Testis (tissue), 3 donors: ENCODE results near the gene NUDT2. TPM values are rescaled to one million over a fixed set of nuclear protein-coding genes. Genes with fewer than 3 reads are reported as not detected.

ENCODE experiments used
- DNase-seq: peaks from one replicate; pipeline ENCODE4 v3.0.0-alpha.2; 2019
- H3K27ac ChIP-seq, 2 donors: fragments of 200-600 bp; sonication (generic); one replicate each; pipeline ENCODE4 v1.5.1; 2019
- H3K27me3 ChIP-seq: fragments of 200-600 bp; sonication (generic); one replicate; pipeline ENCODE4 v1.5.1; 2019
- H3K36me3 ChIP-seq: fragments of 200-600 bp; sonication (generic); one replicate; pipeline ENCODE4 v1.5.1; 2017; ENCODE audit warnings: low read depth; ENCODE audit errors: missing control alignments
- H3K4me1 ChIP-seq: fragments of 200-600 bp; sonication (generic); one replicate; pipeline ENCODE4 v1.5.1; 2019
- H3K4me3 ChIP-seq, 2 donors: fragments of 200-600 bp; sonication (generic); one replicate each; pipeline ENCODE4 v1.5.1; 2017 to 2019
- H3K9me3 ChIP-seq: fragments of 200-600 bp; sonication (generic); one replicate; pipeline ENCODE4 v1.5.1; 2017
- CTCF ChIP-seq, 3 experiments: fragments of 450-650 bp in 2 of 3; fragments of 200-600 bp in 1 of 3; sonication (generic) in 1 of 3; IDR thresholded peaks; one replicate each; pipeline ENCODE4 v1.5.1; 2016 to 2019; ENCODE audit warnings: antibody characterized with exemption in 3 of 3, mild to moderate bottlenecking in 2 of 3, moderate library complexity in 1 of 3
- POLR2A ChIP-seq: fragments of 450-650 bp; IDR thresholded peaks from one replicate; pipeline ENCODE4 v1.6.1; 2017; ENCODE audit warnings: antibody characterized with exemption, mild to moderate bottlenecking, moderate library complexity
- WGBS, 2 donors: methylation state at CpG; one replicate each; pipeline ENCODE4 v1.1.5; 2018; 5-methylcytosine and 5-hydroxymethylcytosine counted together
- intact Hi-C: fragments of 100-400 bp; cut with DNase I; formaldehyde crosslinking; loops from one replicate; pipeline ENCODE4 v1.15.1; 2023; ENCODE audit warnings: low total_unique reads
- polyA plus RNA-seq: library from polyadenylated mRNA; stranded (reverse); fragments of 350-450 nt; fragmentation: Illumina TruSeq; extraction: RNeasy Lipid Tissue Mini Kit (QIAGEN cat#74804); gene quantifications from one replicate; pipeline ENCODE4 v1.2.3, GENCODE V29; 2014; ENCODE audit warnings: low read depth, low replicate concordance; ENCODE audit not compliant: insufficient read depth
- total RNA-seq, 2 donors: library from RNA; depleted of rRNA; stranded (reverse); fragments of >200 nt; gene quantifications; one replicate each; pipeline ENCODE4 v1.2.3, GENCODE V29; 2016

Gene NUDT2
- total and polyA plus RNA-seq, 3 donors from 2014 or later = 16.7 to 21.1 (median 20.9) TPM

- TF ChIP-seq CTCF (IDR thresholded peaks at IDR 0.05) = no peak
- no peak for TF ChIP-seq POLR2A
- WGBS, 2 donors = 64 to 71% methylated on average over 2 of the region's 2 CpGs
- Histone ChIP-seq H3K36me3 (no peaks in the 10 kb centered on the region), H3K27me3 (no peaks in the 10 kb centered on the region), H3K27ac (no peak overlapping the region), H3K9me3 (no peaks in the 10 kb centered on the region), H3K4me3 (no peak overlapping the region), H3K4me1 (no peaks in the 10 kb centered on the region)
- intact Hi-C loops = no loop called here
- no peak for DNase-seq
These were observed 11.9 kb upstream of the NUDT2 start for GRCh38 chr9:34317436-34317835.

- Histone ChIP-seq H3K36me3 (no peaks in the 10 kb centered on the region), H3K27ac (no peak overlapping the region), H3K4me1 (no peaks in the 10 kb centered on the region), H3K4me3 (no peak overlapping the region), H3K27me3 (no peaks in the 10 kb centered on the region), H3K9me3 (no peaks in the 10 kb centered on the region)
- 94% methylated on average over 40 to 44 of the region's 44 CpGs for whole genome bisulfite sequencing, 2 donors
- intact Hi-C loops = no loop called here
- DNase-seq = no peak
- TF ChIP-seq POLR2A (no peak), CTCF (IDR thresholded peaks at IDR 0.05) (no peak)
These were observed 11.1 kb upstream of the NUDT2 start for GRCh38 chr9:34318163-34318790.

- Histone ChIP-seq H3K9me3 (no peaks in the 10 kb centered on the region), H3K4me1 (no peaks in the 10 kb centered on the region), H3K4me3 (no peak overlapping the region), H3K27ac (no peak overlapping the region), H3K36me3 (no peaks in the 10 kb centered on the region), H3K27me3 (no peaks in the 10 kb centered on the region)
- intact Hi-C loops = no loop called here
- TF ChIP-seq CTCF (IDR thresholded peaks at IDR 0.05) (no peak), POLR2A (no peak)
- WGBS, 2 donors = 91 to 99% methylated on average over 7 of the region's 7 CpGs
- DNase-seq = no peak
These were observed 7.9 kb upstream of the NUDT2 start for GRCh38 chr9:34321451-34321850.

GRCh38 chr9:34322899-34323591 lies 6.3 kb upstream of the NUDT2 start:
- Histone ChIP-seq H3K27me3 (no peaks in the 10 kb centered on the region), H3K4me1 (peaks cover 2% of the 10 kb centered on the region), H3K36me3 (no peaks in the 10 kb centered on the region), H3K9me3 (no peaks in the 10 kb centered on the region), H3K4me3 (no peak overlapping the region), H3K27ac (no peak overlapping the region)
- no peak for DNase-seq
- 67 to 70% methylated on average over 2 of the region's 2 CpGs for WGBS, 2 donors
- intact Hi-C loops = no loop called here
- TF ChIP-seq POLR2A (no peak), CTCF (IDR thresholded peaks at IDR 0.05) (no peak)

GRCh38 chr9:34326690-34327089 lies 2.7 kb upstream of the NUDT2 start:
- no peak overlapping the region for H3K27ac ChIP-seq
- no peak overlapping the region for H3K4me3 ChIP-seq
- no peak for DNase-seq
- H3K27me3 ChIP-seq = no peaks in the 10 kb centered on the region
- no peaks in the 10 kb centered on the region for H3K36me3 ChIP-seq
- TF ChIP-seq CTCF (IDR thresholded peaks at IDR 0.05) (no peak), POLR2A (no peak)
- no peaks in the 10 kb centered on the region for H3K9me3 ChIP-seq
- 65 to 79% methylated on average over 1 of the region's 1 CpG for WGBS, 2 donors
- intact Hi-C loops = no loop called here
- peaks cover 8% of the 10 kb centered on the region for H3K4me1 ChIP-seq
